Breast epithelium (tissue), 4 donors: Measurements from ENCODE around the gene LITAFD. TPM values are rescaled to one million over a fixed set of nuclear protein-coding genes. Genes with fewer than 3 reads are reported as not detected.

Experiments used
- DNase-seq, 2 donors: peaks; one replicate each; pipeline ENCODE4 v3.0.0-alpha.2; 2019; ENCODE audit warnings: low spot score in 2 of 2
- H3K27ac ChIP-seq, 2 donors: fragments of 200-600 bp; sonication (generic) in 1 of 2; one replicate each; pipeline ENCODE4 v1.5.1; 2016 to 2019; ENCODE audit warnings: mild to moderate bottlenecking in 1 of 2
- H3K27me3 ChIP-seq, 2 donors: fragments of 200-600 bp; sonication (generic) in 1 of 2; one replicate each; pipeline versions ENCODE4 v1.5.1 to v1.6.0; 2017 to 2019; ENCODE audit warnings: control low read depth in 1 of 2, mild to moderate bottlenecking in 1 of 2
- H3K36me3 ChIP-seq: fragments of 200-600 bp; one replicate; pipeline ENCODE4 v1.5.1; 2019
- H3K4me1 ChIP-seq, 2 donors: fragments of 200-600 bp; sonication (generic); one replicate each; pipeline ENCODE4 v1.5.1; 2016 to 2019; ENCODE audit warnings: control low read depth in 1 of 2
- H3K4me3 ChIP-seq, 3 donors: fragments of 200-600 bp; sonication (generic); 1 replicate in 2 of 3; 2 replicates in 1 of 3; pipeline ENCODE4 v1.5.1; 2016 to 2019; ENCODE audit warnings: mild to moderate bottlenecking in 3 of 3, moderate library complexity in 2 of 3
- H3K9me3 ChIP-seq, 2 donors: fragments of 200-600 bp; sonication (generic) in 1 of 2; one replicate each; pipeline ENCODE4 v1.5.1; 2016 to 2019; ENCODE audit warnings: control low read depth in 1 of 2
- CTCF ChIP-seq, 3 donors: fragments of 450-650 bp; IDR thresholded peaks; one replicate each; pipeline ENCODE4 v1.5.1; 2016 to 2017; ENCODE audit warnings: antibody characterized with exemption in 3 of 3, mild to moderate bottlenecking in 3 of 3, moderate library complexity in 3 of 3
- POLR2A ChIP-seq: fragments of 450-650 bp; IDR thresholded peaks from one replicate; pipeline ENCODE4 v1.6.1; 2016; ENCODE audit warnings: antibody characterized with exemption, mild to moderate bottlenecking, moderate library complexity
- POLR2AphosphoS5 ChIP-seq, 3 donors: sonication (generic); formaldehyde crosslinking; IDR thresholded peaks; one replicate each; pipeline ENCODE4 v1.6.1; 2017; ENCODE audit warnings: antibody characterized with exemption in 3 of 3
- intact Hi-C: fragments of 100-400 bp; cut with DNase I; formaldehyde crosslinking; loops from one replicate; pipeline ENCODE4 v1.15.1; 2023; ENCODE audit warnings: low total_unique reads
- total RNA-seq, 3 donors: library from RNA; depleted of rRNA; stranded (reverse); fragments of >200 nt; gene quantifications; one replicate each; pipeline ENCODE4 v1.1.0, GENCODE V29; 2016

The LITAFD gene
- total RNA-seq, 3 donors from 2014 or later, result not detected

GRCh38 chr16:8853611-8854010 lies 28.5 kb upstream of the LITAFD start:
- no peaks in the 10 kb centered on the region for H3K4me1 ChIP-seq
- intact Hi-C loops, result no loop called here
- TF ChIP-seq POLR2AphosphoS5 (IDR thresholded peaks at IDR 0.05) (no peak), CTCF (IDR thresholded peaks at IDR 0.05) (no peak), POLR2A (no peak)

DNA sequence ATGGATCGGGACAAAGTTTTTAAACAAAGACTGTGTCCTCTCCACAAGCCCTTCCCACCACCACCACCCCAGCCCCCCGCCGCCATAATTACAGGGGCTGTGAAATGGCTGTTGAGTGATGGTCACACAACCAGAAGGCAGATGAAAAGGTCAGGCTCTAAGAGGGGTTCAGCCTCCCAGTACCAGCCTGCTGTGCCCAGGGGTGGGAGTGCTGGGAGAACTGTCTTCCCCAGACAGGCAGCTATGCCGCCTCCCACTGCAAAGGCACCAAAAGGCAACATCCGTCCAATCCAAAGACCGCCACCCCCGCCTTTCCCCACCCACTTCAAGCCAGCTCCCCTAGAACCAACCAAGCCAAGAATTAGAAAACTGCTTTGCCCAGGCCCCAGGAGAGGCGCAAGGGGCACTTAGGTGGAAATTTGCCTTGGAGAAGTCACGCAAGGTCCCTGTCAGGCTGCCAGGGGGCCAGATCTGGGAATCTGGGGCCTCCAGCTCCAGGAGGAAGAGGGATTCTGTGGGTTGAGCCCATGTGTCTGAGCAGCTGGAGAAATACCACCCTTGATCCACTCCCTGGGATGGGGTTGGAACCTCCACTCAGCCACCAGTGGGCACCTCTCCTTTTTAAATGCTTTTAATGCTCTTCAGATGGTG lies 27.7 kb upstream of the LITAFD start:
- TF ChIP-seq POLR2A (no peak), POLR2AphosphoS5 (IDR thresholded peaks at IDR 0.05) (no peak), CTCF (IDR thresholded peaks at IDR 0.05) (no peak)

More at GRCh38 chr16:8853611-8854010, 28.5 kb upstream of the LITAFD start:
- H3K27me3 ChIP-seq, result no peaks in the 10 kb centered on the region
- H3K27ac ChIP-seq, result peak overlapping the region in 1 of 2 donors; percentile 54
- H3K4me3 ChIP-seq, result no peak overlapping the region
- H3K36me3 ChIP-seq, result no peaks in the 10 kb centered on the region
- H3K9me3 ChIP-seq, result no peaks in the 10 kb centered on the region
- DNase-seq, result no peak

DNA sequence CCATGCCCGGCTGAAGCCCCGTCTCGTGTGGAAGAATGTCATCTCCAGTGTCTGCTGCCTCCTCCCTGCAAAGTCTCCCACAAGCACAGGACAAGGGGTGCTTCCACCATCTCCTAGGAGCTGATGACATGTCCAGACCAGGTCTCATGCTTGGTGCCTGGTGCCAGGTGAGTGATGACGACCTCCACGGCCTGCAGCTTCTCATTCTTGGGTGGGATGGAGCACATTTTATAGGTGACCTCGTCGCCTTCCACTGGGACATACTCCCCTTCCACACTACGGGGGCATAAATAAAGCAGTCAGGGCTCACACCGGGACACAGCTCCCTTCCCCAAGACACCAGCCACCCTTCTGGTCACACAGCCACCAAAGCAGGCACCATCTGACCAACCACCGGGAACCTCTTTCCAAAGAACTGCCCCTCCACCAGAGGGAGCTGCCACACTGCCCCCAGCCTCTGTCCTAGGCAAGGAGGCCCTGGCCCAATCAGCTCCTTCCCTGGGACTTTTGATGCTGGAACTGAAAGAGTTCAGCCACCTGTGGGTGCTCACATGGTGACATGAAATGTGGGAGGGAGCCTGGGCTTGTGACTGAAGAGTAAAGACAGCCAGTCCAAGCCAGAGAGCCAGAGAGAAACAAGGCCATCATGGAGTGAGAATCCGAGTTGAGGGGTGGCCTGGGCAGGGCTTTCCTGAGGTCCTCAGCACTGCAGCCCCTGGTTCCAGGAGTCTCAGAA lies 26.9 kb upstream of the LITAFD start:
- Histone ChIP-seq H3K27ac (peak overlapping the region in 1 of 2 donors; percentile 26), H3K4me1 (no peaks in the 10 kb centered on the region), H3K27me3 (no peaks in the 10 kb centered on the region), H3K36me3 (no peaks in the 10 kb centered on the region), H3K4me3 (no peak overlapping the region), H3K9me3 (no peaks in the 10 kb centered on the region)
- intact Hi-C loops, result no loop called here
- DNase-seq, result no peak
- no peak for TF ChIP-seq CTCF (IDR thresholded peaks at IDR 0.05)
- no peak for TF ChIP-seq POLR2AphosphoS5 (IDR thresholded peaks at IDR 0.05)
- TF ChIP-seq POLR2A, result no peak

More for the DNA sequence above, 27.7 kb upstream of the LITAFD start:
- intact Hi-C loops, result no loop called here
- no peak for DNase-seq
- H3K9me3 ChIP-seq, result no peaks in the 10 kb centered on the region
- H3K4me1 ChIP-seq, result no peaks in the 10 kb centered on the region
- no peak overlapping the region for H3K4me3 ChIP-seq
- H3K27ac ChIP-seq, result peak overlapping the region in 1 of 2 donors; percentile 56
- no peaks in the 10 kb centered on the region for H3K27me3 ChIP-seq
- no peaks in the 10 kb centered on the region for H3K36me3 ChIP-seq

GRCh38 chr16:8855972-8856371 lies 26.2 kb upstream of the LITAFD start:
- Histone ChIP-seq H3K27me3 (no peaks in the 10 kb centered on the region), H3K4me3 (no peak overlapping the region), H3K4me1 (no peaks in the 10 kb centered on the region), H3K36me3 (no peaks in the 10 kb centered on the region), H3K9me3 (no peaks in the 10 kb centered on the region), H3K27ac (peak overlapping the region in 1 of 2 donors; percentile 32)
- intact Hi-C loops, result no loop called here
- TF ChIP-seq POLR2A, result no peak
- no peak for TF ChIP-seq POLR2AphosphoS5 (IDR thresholded peaks at IDR 0.05)
- TF ChIP-seq CTCF (IDR thresholded peaks at IDR 0.05), result no peak
- no peak for DNase-seq
